Endothelial cell (in vitro differentiated cells): ENCODE results near the gene HTRA2. TPM values are rescaled to one million over a fixed set of nuclear protein-coding genes. Genes with fewer than 3 reads are reported as not detected.

ENCODE experiments used
- DNase-seq: peaks from one replicate; pipeline ENCODE4 v3.0.0; 2021; ENCODE audit warnings: low spot score
- H3K27ac Mint-ChIP-seq: one replicate; pipeline ENCODE4 v1.8.0; 2021; ENCODE audit warnings: mixed read lengths, inconsistent platforms; ENCODE audit not compliant: unreplicated experiment
- H3K27me3 Mint-ChIP-seq: one replicate; pipeline ENCODE4 v1.8.0; 2021; ENCODE audit warnings: mild to moderate bottlenecking, moderate library complexity, mixed read lengths, inconsistent platforms; ENCODE audit not compliant: unreplicated experiment
- H3K36me3 Mint-ChIP-seq: one replicate; pipeline ENCODE4 v1.8.0; 2021; ENCODE audit warnings: mild to moderate bottlenecking, low read depth, mixed read lengths, inconsistent platforms; ENCODE audit not compliant: unreplicated experiment
- H3K4me1 Mint-ChIP-seq: one replicate; pipeline ENCODE4 v1.8.0; 2021; ENCODE audit warnings: mild to moderate bottlenecking, mixed read lengths, inconsistent platforms; ENCODE audit not compliant: unreplicated experiment
- H3K4me3 Mint-ChIP-seq: one replicate; pipeline ENCODE4 v1.8.0; 2021; ENCODE audit warnings: mild to moderate bottlenecking, mixed read lengths, inconsistent platforms; ENCODE audit not compliant: unreplicated experiment
- H3K9me3 Mint-ChIP-seq: one replicate; pipeline ENCODE4 v1.8.0; 2021; ENCODE audit warnings: mixed read lengths, inconsistent platforms; ENCODE audit not compliant: unreplicated experiment
- total RNA-seq: library from RNA; stranded (reverse); fragmentation: NEBNext Ultra II Directional; extraction: Animal tissue kit (Norgen Biotek cat#: 25700); gene quantifications from one replicate; pipeline ENCODE4 v1.2.1, GENCODE V29; 2021; ENCODE audit not compliant: unreplicated experiment
- TF ChIP-seq, protein P1 (sequence below): fragments of 200-600 bp; sonication (generic); IDR thresholded peaks from one replicate; pipeline ENCODE4 v1.5.0; 2021; ENCODE audit warnings: antibody characterized with exemption; ENCODE audit not compliant: unreplicated experiment

The HTRA2 gene
- total RNA-seq, 1 donor from 2014 or later = 44.3 TPM

DNA sequence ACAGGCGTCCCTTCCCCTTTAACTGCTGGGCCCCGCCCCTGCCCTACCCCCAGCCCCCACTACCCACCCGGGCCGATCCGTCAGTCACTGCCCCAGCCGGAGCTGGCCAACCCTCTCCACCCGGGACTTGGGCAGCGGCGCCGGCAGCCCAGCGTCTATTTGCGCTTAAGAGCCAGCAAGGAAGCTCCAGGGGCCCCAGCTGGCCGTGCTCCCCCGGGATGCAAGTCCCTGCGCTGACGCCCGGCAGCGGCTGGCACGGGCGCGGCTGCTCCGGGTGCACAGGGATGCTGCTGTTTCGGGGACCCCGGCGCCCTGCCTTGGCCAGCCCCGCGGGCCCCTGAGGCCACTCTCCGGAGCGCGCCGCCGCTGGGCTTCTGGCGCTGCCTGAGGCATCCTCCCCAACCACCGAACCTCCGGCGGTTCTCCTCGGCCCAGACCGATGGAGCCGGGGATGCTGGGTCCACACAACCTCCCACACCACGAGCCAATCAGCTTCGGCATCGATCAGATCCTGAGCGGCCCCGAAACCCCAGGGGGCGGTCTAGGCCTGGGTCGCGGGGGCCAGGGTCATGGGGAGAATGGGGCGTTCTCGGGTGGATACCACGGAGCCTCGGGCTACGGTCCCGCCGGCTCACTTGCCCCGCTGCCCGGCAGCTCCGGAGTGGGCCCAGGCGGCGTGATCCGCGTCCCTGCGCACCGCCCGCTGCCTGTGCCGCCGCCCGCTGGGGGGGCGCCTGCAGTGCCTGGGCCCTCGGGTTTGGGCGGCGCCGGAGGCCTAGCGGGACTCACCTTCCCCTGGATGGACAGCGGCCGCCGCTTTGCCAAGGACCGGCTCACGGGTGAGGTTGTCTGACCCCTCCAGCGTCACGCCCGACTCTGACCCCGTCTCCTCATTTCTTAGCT lies 15.1 kb upstream of the HTRA2 start, which contains the start of gene TLX2:
Gene TLX2 (plus strand): TSS at position 83 of the 903 bp plus-strand sequence. CDS start 357 bp downstream, at position 440.
- Mint-ChIP-seq H3K36me3 (peaks cover 16% of the 10 kb centered on the region), H3K4me3 (no peak within 1 kb of the TSS), H3K4me1 (peaks cover 23% of the 10 kb centered on the region), H3K27me3 (peaks cover 44% of the 10 kb centered on the region), H3K27ac (no peak within 1 kb of the TSS), H3K9me3 (peaks cover 5% of the 10 kb centered on the region)
- peak; percentile 26 for DNase-seq
- TF ChIP-seq, protein P1, sequence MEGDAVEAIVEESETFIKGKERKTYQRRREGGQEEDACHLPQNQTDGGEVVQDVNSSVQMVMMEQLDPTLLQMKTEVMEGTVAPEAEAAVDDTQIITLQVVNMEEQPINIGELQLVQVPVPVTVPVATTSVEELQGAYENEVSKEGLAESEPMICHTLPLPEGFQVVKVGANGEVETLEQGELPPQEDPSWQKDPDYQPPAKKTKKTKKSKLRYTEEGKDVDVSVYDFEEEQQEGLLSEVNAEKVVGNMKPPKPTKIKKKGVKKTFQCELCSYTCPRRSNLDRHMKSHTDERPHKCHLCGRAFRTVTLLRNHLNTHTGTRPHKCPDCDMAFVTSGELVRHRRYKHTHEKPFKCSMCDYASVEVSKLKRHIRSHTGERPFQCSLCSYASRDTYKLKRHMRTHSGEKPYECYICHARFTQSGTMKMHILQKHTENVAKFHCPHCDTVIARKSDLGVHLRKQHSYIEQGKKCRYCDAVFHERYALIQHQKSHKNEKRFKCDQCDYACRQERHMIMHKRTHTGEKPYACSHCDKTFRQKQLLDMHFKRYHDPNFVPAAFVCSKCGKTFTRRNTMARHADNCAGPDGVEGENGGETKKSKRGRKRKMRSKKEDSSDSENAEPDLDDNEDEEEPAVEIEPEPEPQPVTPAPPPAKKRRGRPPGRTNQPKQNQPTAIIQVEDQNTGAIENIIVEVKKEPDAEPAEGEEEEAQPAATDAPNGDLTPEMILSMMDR = no peak

DNA sequence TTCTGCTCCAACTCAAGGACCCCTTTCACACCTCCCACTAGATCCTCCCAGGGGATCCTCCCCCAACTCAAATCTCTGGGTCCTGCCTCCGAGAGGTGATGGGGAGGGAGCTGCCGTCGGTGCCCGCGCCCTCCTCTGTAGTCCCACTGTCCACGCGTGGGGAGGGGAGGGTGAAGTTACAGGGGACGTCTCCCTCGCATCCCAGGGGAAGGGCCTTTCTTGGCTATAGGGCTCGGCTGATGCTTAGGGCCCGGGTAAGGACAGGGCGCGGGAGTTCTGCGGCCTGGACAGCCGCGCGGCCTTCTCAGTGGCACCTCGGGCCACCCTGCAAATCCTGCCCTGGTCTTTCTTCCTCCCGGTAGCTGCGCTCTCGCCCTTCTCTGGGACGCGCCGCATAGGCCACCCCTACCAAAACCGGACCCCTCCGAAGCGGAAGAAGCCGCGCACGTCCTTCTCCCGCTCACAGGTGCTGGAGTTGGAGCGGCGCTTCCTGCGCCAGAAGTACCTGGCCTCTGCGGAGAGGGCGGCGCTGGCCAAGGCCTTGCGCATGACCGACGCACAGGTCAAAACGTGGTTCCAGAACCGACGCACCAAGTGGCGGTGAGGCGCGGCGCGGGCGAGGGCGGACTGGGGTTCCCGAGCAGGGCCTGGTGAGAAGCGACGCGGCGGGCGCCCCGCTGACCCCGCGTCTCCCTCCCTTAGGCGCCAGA lies 14.3 kb upstream of the HTRA2 start:
- peaks cover 18% of the 10 kb centered on the region for H3K4me1 Mint-ChIP-seq
- TF ChIP-seq, protein P1 = no peak
- H3K4me3 Mint-ChIP-seq = no peak overlapping the region
- peaks cover 16% of the 10 kb centered on the region for H3K36me3 Mint-ChIP-seq
- H3K27me3 Mint-ChIP-seq = peaks cover 46% of the 10 kb centered on the region
- no peak for DNase-seq
- peaks cover 5% of the 10 kb centered on the region for H3K9me3 Mint-ChIP-seq
- H3K27ac Mint-ChIP-seq = no peak overlapping the region

DNA sequence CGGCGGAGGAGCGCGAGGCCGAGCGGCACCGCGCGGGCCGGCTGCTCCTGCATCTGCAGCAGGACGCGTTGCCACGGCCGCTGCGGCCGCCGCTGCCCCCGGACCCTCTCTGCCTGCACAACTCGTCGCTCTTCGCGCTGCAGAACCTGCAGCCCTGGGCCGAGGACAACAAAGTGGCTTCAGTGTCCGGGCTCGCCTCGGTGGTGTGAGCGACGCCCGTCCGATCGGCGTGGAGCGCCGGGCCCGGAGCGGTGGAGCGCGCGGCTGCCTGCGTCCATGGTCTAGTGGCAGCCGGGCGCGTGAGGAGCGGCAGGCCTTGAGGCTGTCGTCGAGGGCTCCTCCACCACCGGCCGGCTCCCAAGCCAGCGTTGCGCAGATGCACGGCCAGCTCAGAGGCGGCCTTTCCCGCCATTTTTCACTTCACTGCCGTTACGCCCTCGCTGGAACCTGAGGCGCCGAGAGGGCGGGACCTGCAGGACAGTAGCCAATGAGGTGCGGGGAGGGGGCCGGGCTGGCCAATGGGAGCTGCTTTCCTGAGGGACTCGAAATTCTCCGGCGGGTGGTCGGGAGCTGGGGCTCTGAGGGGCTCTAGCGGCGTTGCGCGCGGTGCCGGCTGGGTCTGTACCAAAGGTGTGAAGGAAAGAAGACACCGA lies 13.6 kb upstream of the HTRA2 start:
- H3K36me3 Mint-ChIP-seq = peaks cover 16% of the 10 kb centered on the region
- H3K27ac Mint-ChIP-seq = no peak overlapping the region
- TF ChIP-seq, protein P1 = no peak
- H3K4me3 Mint-ChIP-seq = peak overlapping the region; percentile 62
- H3K4me1 Mint-ChIP-seq = peaks cover 15% of the 10 kb centered on the region
- peaks cover 5% of the 10 kb centered on the region for H3K9me3 Mint-ChIP-seq
- H3K27me3 Mint-ChIP-seq = peaks cover 41% of the 10 kb centered on the region
- DNase-seq = peak; percentile 74

DNA sequence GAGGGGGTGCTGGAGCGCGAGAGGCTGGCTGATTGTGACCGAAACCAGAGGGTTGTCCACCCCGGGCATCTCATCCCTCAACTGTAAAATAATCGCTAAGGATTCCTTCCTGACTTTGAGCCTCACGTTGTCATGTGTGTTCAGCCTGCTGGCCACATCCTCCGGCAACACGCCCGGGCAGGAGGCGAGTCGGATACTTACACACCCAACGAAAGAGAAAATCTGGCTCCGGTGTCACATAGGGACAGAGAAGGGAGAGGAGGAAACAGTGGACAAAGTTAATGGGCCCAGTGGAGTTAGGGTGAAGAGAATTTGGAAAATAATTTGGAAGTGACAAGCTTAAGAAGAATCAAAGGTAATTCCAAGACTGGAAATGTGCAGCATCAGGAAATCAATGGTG lies 13.1 kb upstream of the HTRA2 start:
- peaks cover 16% of the 10 kb centered on the region for H3K36me3 Mint-ChIP-seq
- no peak for DNase-seq
- peaks cover 5% of the 10 kb centered on the region for H3K9me3 Mint-ChIP-seq
- peaks cover 40% of the 10 kb centered on the region for H3K27me3 Mint-ChIP-seq
- H3K4me1 Mint-ChIP-seq = peaks cover 15% of the 10 kb centered on the region
- peak overlapping the region; percentile 62 for H3K4me3 Mint-ChIP-seq
- TF ChIP-seq, protein P1 = no peak
- no peak overlapping the region for H3K27ac Mint-ChIP-seq
